Cardiac fibroblast (primary cell): ENCODE data around the gene PPL.
"Not testable (repeated sequence)": the region's sequence is repeated elsewhere in the genome, so short reads cannot be mapped to it uniquely, and the experiment has no call there.

Experiments
- DNase-seq, 2 donors: peaks; one replicate each; pipeline versions ENCODE4 v3.0.0 to v3.0.0-alpha.2; 2010; ENCODE audit warnings: low read depth in 2 of 2
- H3K4me3 ChIP-seq, 2 donors: replicated peaks in 1 of 2; 1 replicate in 1 of 2; 2 replicates in 1 of 2; pipeline ENCODE4 v1.5.1; 2011; ENCODE audit warnings: low read depth in 2 of 2, low read length in 2 of 2, mild to moderate bottlenecking in 2 of 2, moderate library complexity in 1 of 2
- CTCF ChIP-seq: IDR thresholded peaks from one replicate; pipeline ENCODE4 v1.5.1; 2011; ENCODE audit warnings: low read depth, mild to moderate bottlenecking, low read length, inconsistent platforms

Gene PPL

GRCh38 chr16:4957720-4958509, 21.0 kb upstream of the PPL start, which contains the start of gene SEC14L5:
Gene SEC14L5 (plus strand): TSS chr16:4958330. CDS start chr16:4959324, 994 bp downstream.
- no peak for TF ChIP-seq CTCF
- peak; percentile 98 to 99 for DNase-seq
- H3K4me3 ChIP-seq, result peak within 1 kb of the TSS; percentile 51 to 57

- no peak for DNase-seq
- no peak for TF ChIP-seq CTCF
- H3K4me3 ChIP-seq, result peak overlapping the region; percentile 51 to 57
Observed at GRCh38 chr16:4957420-4957719, 20.4 kb upstream of the PPL start.

GRCh38 chr16:4954714-4955113, 17.8 kb upstream of the PPL start:
- no peak for TF ChIP-seq CTCF
- no peak for DNase-seq
- no peak overlapping the region for H3K4me3 ChIP-seq

GRCh38 chr16:4951583-4951982, 14.6 kb upstream of the PPL start:
- not testable (repeated sequence) for H3K4me3 ChIP-seq, DNase-seq

- DNase-seq, result no peak
- TF ChIP-seq CTCF, result no peak
- H3K4me3 ChIP-seq, result no peak overlapping the region
Observed at GRCh38 chr16:4949986-4950385, 13.0 kb upstream of the PPL start.

GRCh38 chr16:4948903-4949766, 12.2 kb upstream of the PPL start:
- no peak overlapping the region for H3K4me3 ChIP-seq
- TF ChIP-seq CTCF, result no peak
- DNase-seq, result no peak

- DNase-seq, result peak in 1 of 2 donors; percentile 10
- no peak overlapping the region for H3K4me3 ChIP-seq
- no peak for TF ChIP-seq CTCF
Observed at GRCh38 chr16:4947722-4948503, 11.0 kb upstream of the PPL start.
